HFF-Myc (cell line): ENCODE results near the gene PSMB3.

Experiments used
- DNase-seq: peaks from one replicate; pipeline ENCODE4 v3.0.0-alpha.2; 2011; ENCODE audit warnings: low read depth; ENCODE audit errors: extremely low read depth
- H3K4me3 ChIP-seq: replicated peaks from 2 replicates; pipeline ENCODE4 v1.5.1; 2011; ENCODE audit warnings: low read depth, mild to moderate bottlenecking, control low read depth, low read length
- TF ChIP-seq, protein P1 (sequence below): IDR thresholded peaks from 2 replicates; pipeline ENCODE4 v1.5.1; 2012; ENCODE audit warnings: mild to moderate bottlenecking, low read depth, low read length, control low read depth; ENCODE audit errors: missing control alignments

Gene PSMB3

DNA sequence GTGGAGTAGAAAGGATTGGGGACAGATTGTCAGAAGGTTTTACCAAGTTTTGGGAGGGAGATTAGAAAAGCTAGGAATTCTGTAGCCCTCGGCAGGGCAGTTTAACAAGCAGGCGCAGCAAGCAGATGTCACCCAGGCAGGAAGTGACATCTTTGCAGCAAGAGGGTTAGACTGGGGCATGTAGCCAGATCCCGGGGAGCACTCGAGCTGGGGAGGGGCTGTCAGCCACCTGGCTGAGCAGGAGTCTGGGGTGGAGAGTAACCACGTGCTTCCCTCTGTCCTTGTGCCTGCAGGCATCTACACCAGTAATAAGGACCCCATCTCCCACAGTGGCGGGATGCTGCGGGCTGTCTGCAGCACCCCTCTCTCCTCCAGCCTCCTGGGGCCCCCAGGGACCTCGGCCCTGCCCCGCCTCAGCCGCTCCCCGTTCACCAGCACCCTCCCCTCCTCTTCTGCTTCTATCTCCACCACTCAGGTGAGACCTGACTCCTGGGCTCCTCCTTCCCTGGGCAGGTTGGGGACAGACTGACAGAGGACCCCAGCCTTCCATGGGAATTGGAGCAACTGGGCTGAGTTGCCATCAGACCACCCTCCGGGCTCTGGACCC is 35.3 kb upstream of the PSMB3 start:
- DNase-seq: no peak
- TF ChIP-seq, protein P1, sequence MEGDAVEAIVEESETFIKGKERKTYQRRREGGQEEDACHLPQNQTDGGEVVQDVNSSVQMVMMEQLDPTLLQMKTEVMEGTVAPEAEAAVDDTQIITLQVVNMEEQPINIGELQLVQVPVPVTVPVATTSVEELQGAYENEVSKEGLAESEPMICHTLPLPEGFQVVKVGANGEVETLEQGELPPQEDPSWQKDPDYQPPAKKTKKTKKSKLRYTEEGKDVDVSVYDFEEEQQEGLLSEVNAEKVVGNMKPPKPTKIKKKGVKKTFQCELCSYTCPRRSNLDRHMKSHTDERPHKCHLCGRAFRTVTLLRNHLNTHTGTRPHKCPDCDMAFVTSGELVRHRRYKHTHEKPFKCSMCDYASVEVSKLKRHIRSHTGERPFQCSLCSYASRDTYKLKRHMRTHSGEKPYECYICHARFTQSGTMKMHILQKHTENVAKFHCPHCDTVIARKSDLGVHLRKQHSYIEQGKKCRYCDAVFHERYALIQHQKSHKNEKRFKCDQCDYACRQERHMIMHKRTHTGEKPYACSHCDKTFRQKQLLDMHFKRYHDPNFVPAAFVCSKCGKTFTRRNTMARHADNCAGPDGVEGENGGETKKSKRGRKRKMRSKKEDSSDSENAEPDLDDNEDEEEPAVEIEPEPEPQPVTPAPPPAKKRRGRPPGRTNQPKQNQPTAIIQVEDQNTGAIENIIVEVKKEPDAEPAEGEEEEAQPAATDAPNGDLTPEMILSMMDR: no peak
- H3K4me3 ChIP-seq: no peak overlapping the region

- DNase-seq: no peak
- TF ChIP-seq, protein P1: no peak
- H3K4me3 ChIP-seq: no peak overlapping the region
Measured at GRCh38 chr17:38719289-38719942, 33.1 kb upstream of the PSMB3 start.

- DNase-seq: no peak
- TF ChIP-seq, protein P1: no peak
- no peak overlapping the region for H3K4me3 ChIP-seq
Measured at GRCh38 chr17:38719943-38720641, 32.4 kb upstream of the PSMB3 start.

DNA sequence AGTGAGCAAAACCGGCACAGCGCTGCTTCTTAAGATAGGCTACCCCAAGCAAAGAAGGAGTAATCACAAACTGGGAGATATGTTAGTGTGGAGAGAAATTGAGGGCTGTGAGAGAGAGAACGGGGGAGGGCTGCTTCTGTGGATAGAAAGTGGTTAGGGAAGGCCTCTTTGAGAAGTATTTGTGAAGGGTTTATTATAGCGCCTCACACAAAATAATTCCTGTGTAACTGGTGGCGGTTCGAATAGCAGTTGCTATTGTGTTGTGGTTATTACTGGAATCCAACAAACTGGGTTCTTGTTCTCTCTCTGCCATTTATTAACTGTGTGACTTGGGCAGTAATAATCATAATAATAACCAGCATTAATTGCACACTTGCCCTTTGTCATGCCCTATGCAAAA is 31.6 kb upstream of the PSMB3 start:
- H3K4me3 ChIP-seq: no peak overlapping the region
- no peak for DNase-seq
- TF ChIP-seq, protein P1: no peak

DNA sequence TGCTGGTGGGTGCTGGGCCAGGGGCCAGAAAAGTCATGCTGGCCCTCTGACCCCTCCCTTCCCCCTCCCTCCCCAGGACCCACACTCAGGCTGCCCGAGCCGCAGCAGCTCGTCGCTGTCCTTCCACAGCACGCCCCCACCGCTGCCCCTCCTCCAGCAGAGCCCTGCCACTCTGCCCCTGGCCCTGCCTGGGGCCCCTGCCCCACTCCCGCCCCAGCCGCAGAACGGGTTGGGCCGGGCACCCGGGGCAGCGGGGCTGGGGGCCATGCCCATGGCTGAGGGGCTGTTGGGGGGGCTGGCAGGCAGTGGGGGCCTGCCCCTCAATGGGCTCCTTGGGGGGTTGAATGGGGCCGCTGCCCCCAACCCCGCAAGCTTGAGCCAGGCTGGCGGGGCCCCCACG is 30.7 kb upstream of the PSMB3 start:
- TF ChIP-seq, protein P1: no peak
- H3K4me3 ChIP-seq: no peak overlapping the region

DNA sequence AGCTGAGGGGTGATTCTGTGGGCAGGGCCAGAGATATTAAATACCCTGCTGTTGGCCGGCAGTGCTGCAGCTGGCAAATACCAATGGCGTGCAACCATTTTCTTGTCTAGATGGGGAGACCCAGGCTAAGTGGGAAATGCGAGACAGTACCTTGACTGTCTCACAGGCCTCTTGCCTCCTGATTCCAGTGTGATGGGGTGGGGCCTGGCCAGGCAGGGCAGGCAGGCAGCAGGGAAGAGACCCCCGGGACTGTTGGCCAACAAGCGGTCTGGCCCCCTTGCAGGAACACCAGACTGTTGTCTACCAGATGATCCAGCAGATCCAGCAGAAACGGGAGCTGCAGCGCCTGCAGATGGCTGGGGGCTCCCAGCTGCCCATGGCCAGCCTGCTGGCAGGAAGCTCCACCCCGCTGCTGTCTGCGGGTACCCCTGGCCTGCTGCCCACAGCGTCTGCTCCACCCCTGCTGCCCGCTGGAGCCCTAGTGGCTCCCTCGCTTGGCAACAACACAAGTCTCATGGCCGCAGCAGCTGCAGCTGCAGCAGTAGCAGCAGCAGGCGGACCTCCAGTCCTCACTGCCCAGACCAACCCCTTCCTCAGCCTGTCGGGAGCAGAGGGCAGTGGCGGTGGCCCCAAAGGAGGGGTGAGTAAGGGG is 28.1 kb upstream of the PSMB3 start:
- TF ChIP-seq, protein P1: no peak
- no peak overlapping the region for H3K4me3 ChIP-seq
- no peak for DNase-seq

More for the DNA sequence above, 30.7 kb upstream of the PSMB3 start:
- DNase-seq: no peak
